A673 (cell line): ENCODE data around the gene FBXO15.

Experiments used
- EZH2 ChIP-seq: fragments of 200-600 bp; sonication (generic); IDR thresholded peaks from 2 replicates; pipeline ENCODE4 v1.6.1; 2017; ENCODE audit warnings: borderline replicate concordance, low read depth, mild to moderate bottlenecking, mixed read lengths, antibody characterized with exemption, low read length; ENCODE audit not compliant: poor library complexity, severe bottlenecking
- TF ChIP-seq, protein P1 (sequence below): fragments of 300-800, 200-600 bp; sonication (generic); conservative IDR thresholded peaks from 2 replicates; pipeline ENCODE4 v1.5.1; 2017; ENCODE audit warnings: low read depth, mild to moderate bottlenecking, antibody characterized with exemption, low read length, moderate library complexity, mixed read lengths

GRCh38 chr18:74113711-74114110 lies 33.9 kb downstream of the FBXO15 start:
- TF ChIP-seq, protein P1, sequence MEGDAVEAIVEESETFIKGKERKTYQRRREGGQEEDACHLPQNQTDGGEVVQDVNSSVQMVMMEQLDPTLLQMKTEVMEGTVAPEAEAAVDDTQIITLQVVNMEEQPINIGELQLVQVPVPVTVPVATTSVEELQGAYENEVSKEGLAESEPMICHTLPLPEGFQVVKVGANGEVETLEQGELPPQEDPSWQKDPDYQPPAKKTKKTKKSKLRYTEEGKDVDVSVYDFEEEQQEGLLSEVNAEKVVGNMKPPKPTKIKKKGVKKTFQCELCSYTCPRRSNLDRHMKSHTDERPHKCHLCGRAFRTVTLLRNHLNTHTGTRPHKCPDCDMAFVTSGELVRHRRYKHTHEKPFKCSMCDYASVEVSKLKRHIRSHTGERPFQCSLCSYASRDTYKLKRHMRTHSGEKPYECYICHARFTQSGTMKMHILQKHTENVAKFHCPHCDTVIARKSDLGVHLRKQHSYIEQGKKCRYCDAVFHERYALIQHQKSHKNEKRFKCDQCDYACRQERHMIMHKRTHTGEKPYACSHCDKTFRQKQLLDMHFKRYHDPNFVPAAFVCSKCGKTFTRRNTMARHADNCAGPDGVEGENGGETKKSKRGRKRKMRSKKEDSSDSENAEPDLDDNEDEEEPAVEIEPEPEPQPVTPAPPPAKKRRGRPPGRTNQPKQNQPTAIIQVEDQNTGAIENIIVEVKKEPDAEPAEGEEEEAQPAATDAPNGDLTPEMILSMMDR = no peak
- TF ChIP-seq EZH2 = no peak
